IPS DF 4.7 (cell line): Measurements from ENCODE around the gene C6orf47.
A peak's percentile ranks its signal among the peaks of the same experiment; 100 is the strongest.

ENCODE experiments used
- DNase-seq: peaks from one replicate; pipeline ENCODE4 v3.0.0-alpha.2; 2013; ENCODE audit warnings: low spot score; ENCODE audit errors: extremely low read depth

The C6orf47 gene

DNA sequence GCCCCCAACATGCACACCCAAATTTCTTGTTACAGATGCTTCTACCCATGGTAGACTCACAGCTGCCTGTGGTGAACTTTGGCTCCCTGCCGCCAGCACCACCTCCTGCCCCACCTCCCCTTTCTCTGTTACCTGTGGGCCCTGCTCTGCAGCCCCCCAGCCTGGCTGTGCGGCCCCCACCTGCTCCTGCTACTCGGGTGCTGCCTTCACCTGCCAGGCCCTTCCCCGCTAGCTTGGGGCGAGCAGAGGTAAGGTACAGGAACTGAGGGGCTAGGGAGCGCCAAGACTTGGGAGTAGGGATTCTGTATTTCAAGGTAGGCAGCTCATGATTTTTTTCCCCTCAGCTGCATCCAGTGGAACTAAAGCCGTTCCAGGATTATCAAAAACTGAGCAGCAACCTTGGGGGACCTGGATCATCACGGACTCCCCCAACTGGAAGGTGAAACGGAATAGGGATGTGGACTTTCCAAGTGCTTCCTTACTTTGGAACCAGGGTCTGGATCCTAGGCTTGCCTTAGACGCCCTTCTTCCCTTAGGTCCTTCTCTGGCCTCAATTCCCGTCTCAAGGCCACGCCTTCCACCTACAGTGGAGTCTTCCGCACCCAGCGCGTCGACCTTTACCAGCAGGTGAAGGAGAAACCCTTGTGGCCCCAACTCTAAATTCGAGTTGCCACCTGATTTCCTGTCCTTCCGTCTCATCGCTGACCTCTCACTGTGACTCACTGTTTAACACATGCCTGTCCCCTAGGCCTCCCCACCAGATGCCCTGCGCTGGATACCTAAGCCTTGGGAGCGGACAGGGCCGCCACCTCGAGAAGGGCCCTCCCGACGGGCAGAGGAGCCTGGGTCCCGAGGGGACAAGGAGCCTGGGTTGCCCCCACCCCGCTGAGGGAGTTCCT is 23.6 kb downstream of the C6orf47 start:
- no peak for DNase-seq

- DNase-seq = no peak
These were observed 25.5 kb downstream of the C6orf47 start for GRCh38 chr6:31634969-31635575.

DNA sequence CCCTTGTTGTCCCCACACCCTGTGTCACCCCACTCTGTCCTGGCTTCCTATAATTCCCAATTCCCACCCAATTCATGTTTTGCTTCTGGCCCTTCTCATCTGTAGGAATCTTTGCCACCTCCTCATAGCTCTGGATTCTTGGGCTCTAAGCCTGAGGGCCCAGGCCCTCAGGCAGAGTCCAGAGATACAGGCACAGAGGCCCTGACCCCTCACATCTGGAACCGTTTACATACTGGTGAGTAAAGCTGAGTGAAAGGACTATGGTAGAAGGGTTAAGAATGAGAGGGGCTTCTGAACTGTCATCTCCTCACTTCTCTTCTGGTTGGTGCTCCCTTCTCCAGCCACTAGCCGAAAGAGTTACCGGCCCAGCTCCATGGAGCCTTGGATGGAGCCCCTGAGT is 26.4 kb downstream of the C6orf47 start:
- DNase-seq = no peak

DNA sequence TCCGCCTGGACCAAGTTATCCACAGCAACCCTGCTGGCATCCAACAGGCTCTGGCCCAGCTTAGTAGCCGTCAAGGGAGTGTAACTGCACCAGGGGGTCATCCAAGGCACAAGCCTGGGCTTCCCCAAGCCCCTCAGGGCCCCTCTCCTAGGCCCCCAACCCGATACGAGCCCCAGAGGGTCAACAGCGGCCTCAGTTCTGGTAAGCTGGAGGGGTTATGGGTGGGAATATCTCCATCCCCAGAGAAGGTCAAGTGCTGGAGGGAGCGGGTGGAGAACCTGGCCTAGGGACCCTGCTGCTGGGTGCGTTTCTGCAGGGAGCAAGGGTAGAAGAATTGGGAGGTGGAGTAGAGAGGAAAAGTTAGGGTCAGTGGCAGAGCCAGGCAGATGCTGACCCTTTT is 27.1 kb downstream of the C6orf47 start:
- DNase-seq = no peak

DNA sequence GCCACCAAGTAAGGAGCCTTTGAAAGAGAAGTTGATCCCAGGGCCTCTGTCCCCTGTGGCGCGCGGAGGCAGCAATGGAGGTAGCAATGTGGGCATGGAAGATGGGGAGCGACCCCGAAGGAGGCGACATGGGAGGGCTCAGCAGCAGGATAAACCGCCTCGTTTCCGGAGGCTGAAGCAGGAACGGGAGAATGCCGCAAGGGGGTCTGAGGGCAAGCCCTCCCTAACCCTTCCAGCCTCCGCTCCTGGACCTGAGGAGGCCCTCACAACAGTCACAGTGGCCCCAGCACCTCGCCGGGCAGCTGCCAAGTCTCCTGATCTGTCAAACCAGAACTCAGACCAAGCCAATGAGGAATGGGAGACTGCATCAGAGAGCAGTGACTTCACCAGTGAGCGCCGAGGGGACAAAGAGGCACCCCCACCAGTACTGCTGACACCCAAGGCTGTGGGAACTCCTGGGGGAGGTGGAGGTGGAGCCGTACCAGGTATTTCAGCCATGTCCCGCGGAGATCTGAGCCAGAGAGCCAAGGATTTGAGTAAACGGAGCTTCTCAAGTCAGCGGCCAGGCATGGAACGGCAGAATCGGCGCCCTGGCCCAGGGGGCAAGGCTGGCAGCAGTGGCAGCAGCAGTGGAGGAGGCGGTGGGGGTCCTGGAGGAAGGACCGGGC is 28.2 kb downstream of the C6orf47 start:
- no peak for DNase-seq

DNA sequence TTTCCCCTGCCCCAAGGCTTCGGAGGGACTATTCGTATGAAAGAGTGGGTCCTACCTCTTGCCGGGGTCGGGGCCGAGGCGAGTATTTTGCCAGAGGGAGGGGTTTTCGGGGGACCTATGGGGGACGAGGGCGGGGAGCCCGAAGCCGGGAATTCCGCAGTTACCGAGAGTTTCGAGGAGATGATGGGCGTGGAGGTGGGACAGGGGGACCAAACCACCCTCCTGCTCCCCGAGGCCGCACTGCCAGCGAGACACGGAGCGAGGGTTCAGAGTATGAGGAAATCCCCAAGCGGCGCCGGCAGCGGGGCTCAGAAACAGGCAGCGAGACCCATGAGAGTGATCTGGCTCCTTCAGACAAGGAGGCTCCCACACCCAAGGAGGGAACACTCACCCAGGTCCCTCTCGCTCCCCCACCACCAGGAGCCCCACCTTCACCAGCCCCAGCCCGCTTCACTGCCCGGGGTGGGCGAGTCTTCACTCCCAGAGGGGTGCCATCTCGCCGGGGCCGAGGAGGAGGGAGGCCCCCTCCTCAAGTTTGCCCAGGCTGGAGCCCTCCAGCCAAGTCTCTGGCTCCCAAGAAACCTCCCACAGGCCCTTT is 28.8 kb downstream of the C6orf47 start:
- DNase-seq = no peak

GRCh38 chr6:31631209-31631608 is 29.4 kb downstream of the C6orf47 start:
- no peak for DNase-seq

GRCh38 chr6:31630177-31630934 is 30.2 kb downstream of the C6orf47 start:
- DNase-seq = no peak

DNA sequence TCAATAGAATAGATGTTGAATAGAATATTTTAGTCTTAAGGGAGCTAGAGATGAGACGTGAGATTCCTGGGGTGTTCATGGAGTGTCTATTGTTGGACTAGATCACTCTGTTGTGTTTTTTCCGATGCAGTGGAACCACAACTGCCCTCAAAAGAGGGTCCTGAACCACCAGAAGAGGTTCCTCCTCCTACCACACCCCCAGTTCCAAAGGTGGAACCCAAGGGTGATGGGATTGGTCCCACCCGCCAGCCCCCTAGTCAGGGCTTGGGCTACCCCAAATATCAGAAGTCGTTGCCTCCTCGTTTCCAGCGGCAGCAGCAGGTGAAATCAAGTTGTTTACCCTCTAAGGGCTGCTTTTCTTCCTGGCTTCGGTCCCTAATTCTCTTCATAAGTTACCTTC is 31.6 kb downstream of the C6orf47 start:
- DNase-seq = no peak

DNA sequence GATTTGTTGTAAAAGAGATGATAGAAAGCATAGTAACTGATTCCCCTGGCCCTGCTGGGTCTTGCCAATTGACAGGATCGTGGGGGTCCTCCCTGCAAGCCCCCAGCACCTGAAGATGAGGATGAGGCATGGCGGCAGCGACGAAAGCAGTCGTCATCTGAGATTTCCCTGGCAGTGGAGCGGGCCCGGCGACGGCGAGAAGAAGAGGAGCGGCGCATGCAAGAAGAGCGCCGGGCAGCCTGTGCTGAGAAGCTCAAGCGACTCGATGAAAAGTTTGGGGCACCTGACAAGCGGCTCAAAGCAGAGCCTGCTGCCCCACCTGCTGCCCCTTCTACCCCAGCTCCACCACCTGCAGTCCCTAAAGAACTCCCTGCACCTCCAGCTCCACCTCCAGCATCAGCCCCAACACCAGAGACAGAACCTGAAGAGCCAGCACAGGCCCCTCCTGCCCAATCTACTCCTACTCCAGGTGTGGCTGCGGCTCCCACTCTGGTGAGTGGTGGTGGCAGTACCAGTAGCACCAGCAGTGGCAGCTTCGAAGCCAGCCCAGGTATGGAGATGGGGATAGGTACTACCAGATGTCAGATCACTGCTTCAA is 32.8 kb downstream of the C6orf47 start:
- DNase-seq = no peak

DNA sequence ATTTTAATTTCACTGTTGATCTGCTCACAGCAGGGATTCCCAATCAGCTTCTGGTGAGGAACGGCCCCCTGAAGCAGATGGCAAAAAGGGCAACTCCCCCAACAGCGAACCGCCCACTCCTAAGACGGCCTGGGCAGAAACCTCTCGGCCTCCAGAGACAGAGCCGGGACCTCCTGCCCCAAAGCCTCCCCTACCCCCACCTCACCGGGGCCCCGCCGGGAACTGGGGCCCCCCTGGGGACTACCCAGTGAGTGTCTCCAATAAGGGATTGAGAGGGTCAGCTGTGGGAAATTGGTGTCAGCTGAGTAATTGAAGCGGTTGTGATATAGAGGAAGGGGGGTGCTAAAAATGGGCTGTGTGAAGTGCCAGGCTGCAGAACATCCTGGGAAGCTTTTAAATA is 33.6 kb downstream of the C6orf47 start:
- no peak for DNase-seq

DNA sequence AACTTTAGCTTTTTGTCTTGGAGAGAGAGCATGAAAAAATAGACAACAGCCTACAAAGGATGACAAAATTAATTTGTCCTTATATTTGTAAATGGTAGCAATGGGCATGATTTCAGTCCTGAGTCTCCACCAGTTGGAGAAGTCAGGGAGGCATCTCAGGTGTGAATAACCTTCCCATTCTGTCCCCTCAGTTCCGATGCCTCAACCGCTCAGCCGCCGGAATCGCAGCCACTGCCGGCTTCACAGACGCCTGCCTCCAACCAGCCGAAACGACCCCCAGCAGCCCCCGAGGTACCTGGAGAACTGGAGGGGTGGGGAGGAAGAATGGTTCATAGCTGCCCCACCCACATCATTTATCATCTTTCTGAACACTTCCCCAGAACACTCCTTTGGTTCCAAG is 36.5 kb downstream of the C6orf47 start:
- no peak for DNase-seq

- DNase-seq = no peak
These were observed 37.9 kb downstream of the C6orf47 start for GRCh38 chr6:31622684-31623091.

GRCh38 chr6:31621991-31622390 is 38.6 kb downstream of the C6orf47 start:
- no peak for DNase-seq

DNA sequence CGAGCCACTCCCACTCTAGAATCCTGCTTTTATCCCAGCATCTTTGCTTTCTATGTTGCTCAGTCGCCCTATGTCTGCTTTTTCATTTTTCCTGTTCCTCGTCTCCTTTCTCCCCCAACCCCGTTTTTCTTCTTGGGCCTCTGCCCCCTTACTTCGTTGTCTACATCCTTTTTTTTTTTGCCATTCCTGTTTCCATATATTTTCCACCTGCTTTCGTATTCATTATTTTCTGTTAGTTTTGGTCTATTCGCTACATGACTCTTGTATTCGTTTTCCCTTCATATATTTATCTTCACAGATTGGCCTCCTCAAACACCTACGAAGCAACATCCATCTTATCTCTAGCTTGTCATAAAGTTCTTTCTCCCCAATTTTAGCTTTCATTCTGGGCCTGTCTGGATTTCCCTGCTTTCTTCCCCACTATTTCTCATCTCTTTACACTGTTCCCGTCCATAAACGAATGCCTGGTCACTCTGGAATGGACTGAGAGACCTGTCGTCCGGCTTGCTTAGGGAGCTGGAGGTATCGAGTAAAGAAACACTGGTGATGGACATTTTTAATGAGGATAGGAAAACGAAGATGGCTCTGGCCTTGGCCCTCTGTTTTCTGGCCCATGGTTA is 39.1 kb downstream of the C6orf47 start:
- DNase-seq = no peak

DNA sequence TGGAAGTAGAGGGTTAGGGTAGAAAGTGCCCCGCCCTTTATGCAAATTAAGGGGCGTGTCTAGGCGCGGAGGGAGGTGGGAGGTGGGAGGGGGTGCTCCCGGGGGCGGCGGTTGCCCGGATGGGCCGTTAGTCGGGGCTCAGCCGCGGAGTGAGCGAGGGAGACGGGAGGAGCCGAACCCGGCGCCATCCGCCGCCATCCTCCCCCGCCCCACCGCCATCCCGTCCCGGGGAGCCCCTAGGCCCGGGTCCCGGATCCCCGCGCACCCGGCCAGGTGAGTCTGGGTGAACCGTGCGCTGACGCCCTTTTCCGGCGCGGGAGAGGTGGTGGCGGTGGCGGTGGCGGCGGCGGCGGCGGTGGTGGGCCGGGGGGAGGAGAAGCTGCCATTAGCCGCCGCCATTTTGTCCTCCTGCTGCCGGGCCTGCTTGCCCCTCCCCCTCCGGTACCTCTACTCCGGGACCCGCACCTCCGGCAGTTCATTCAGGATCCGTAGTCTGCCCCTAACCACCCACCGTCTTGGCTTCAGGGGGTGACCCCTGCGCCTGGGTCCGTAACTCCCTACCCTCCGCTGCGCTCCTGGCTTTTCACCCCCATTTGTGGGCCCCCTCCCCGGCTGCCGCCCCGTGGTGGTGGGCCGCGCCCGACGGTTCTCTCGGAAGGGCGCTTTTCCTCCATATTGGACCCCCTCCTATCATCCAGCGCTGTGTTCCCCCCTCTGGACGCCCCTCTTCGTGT is 39.8 kb downstream of the C6orf47 start, which contains the start of gene PRRC2A:
TSS of gene PRRC2A (plus strand) at position 130 of the 734 bp plus-strand sequence. CDS start 2,075 bp downstream, outside the sequence.
- no peak for DNase-seq

DNA sequence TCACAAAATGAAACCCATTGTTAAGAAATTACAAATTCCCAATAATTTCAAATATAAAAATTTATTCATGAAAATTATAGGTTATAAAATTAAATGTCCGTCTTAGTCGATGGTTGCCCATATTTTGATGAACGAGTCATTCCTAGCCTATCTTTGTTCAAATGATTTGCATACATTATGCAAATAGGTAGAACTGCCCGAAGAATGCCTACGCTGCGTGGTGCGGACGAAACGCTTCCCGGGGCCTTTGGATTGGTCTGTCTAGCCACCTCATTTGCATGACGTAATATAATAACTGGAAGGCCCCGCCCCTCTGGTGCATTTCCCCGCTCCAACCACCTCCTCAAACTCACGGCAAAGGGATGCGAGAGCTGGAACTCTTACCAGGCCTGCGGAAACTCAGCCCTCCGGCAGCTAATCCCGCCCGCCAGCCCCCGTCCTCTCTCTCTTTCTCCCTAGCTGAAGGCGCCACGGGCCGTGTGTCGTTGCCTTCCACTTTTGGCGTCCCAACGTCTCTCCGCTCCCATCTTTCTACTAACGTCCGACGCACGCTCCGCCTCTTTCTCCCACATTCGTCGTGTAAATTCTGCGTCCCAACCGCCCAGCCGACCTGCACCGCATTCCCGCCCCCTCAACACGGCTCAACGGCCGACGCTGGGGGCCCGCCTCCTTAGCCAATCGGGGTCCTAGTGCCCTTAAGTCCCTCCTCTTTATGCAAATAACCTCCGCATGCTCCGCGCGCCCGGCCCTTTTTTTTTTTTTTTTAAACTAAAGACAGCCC is 40.6 kb downstream of the C6orf47 start:
- peak; percentile 92 for DNase-seq

- DNase-seq = no peak
These were observed 43.6 kb downstream of the C6orf47 start for GRCh38 chr6:31617010-31617409.

DNA sequence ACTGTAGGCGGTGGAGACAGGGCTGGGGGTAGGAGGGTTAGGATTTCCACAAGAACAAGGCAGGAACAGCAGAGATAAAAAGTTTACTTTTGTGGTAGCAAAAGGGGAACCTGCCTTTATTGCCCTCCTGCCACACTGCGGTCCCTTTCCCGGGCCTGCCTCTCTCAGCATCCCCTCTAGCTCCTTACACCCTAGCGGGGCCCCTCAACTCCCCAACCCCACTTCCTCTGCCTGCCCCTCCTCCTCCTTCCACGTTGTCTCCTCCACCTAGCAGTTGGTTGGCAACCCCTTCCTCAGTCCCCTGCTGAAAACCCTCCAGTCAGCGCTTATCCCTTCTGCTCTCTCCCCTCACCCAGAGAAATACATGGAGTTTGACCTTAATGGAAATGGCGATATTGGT is 44.8 kb downstream of the C6orf47 start:
- DNase-seq = no peak
